NCI-H2171 treated with DMSO at 0.1 percent for 48 hours (cell line): ENCODE data around the gene RAX.
A peak's percentile ranks its signal among the peaks of the same experiment; 100 is the strongest.

Experiments used
- DNase-seq: peaks from one replicate; lab custom pipeline; 2025; lab: John Stamatoyannopoulos, UW

Gene RAX

GRCh38 chr18:59246796-59247195 is 26.5 kb downstream of the RAX start:
- no peak for DNase-seq

- no peak for DNase-seq
These were observed 30.3 kb downstream of the RAX start for GRCh38 chr18:59242906-59243305.

GRCh38 chr18:59239642-59240041 is 33.6 kb downstream of the RAX start:
- no peak for DNase-seq

GRCh38 chr18:59238385-59238784 is 34.9 kb downstream of the RAX start:
- DNase-seq = peak; percentile 81

GRCh38 chr18:59233017-59233410 is 40.2 kb downstream of the RAX start:
- DNase-seq = no peak

GRCh38 chr18:59232309-59233016 is 40.8 kb downstream of the RAX start:
- DNase-seq = peak; percentile 54

- no peak for DNase-seq
These were observed 41.4 kb downstream of the RAX start for GRCh38 chr18:59231877-59232276.

GRCh38 chr18:59231114-59231513 is 42.1 kb downstream of the RAX start:
- DNase-seq = no peak

- no peak for DNase-seq
These were observed 43.4 kb downstream of the RAX start for GRCh38 chr18:59229701-59230443.

- DNase-seq = no peak
These were observed 44.1 kb downstream of the RAX start for GRCh38 chr18:59229191-59229590.

- no peak for DNase-seq
These were observed 44.9 kb downstream of the RAX start for GRCh38 chr18:59228351-59228750.

GRCh38 chr18:59222341-59222740 is 50.9 kb downstream of the RAX start:
- DNase-seq = no peak

GRCh38 chr18:59220784-59221765 is 52.2 kb downstream of the RAX start:
- DNase-seq = peak; percentile 58

GRCh38 chr18:59220164-59220783 is 53.0 kb downstream of the RAX start:
- DNase-seq = peak; percentile 58

- no peak for DNase-seq
These were observed 53.5 kb downstream of the RAX start, which contains the start of gene GRP for GRCh38 chr18:59219672-59220163. Gene GRP, plus strand, starts transcription at chr18:59220158. Its CDS starts 108 bp downstream, at chr18:59220266.

GRCh38 chr18:59218018-59218417 is 55.2 kb downstream of the RAX start:
- DNase-seq = no peak
